ENCODE results near the gene ACSF2.

The ACSF2 gene

DNA sequence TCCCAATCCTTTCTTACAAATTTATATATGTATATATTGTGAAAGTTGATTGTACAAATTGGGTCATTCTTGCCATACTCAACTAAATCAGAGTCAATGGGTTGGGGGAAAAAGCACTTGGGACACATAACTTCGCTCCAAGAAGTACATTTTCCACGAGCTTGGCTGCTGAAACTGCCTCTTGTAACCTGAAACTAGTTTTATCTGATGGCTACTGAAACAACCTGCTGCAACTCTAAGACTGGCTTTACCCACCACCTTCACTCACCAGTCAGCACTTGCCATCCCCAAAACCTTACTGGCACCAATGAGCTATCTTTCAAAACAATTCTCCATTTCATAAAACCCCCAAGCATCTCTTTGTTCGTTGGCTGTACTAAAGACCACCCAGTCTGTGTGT is 67.7 kb downstream of the ACSF2 start:
- no peak overlapping the region for H3K27ac ChIP-seq
- no peak for TF ChIP-seq CTCF (conservative IDR thresholded peaks at IDR 0.05)

DNA sequence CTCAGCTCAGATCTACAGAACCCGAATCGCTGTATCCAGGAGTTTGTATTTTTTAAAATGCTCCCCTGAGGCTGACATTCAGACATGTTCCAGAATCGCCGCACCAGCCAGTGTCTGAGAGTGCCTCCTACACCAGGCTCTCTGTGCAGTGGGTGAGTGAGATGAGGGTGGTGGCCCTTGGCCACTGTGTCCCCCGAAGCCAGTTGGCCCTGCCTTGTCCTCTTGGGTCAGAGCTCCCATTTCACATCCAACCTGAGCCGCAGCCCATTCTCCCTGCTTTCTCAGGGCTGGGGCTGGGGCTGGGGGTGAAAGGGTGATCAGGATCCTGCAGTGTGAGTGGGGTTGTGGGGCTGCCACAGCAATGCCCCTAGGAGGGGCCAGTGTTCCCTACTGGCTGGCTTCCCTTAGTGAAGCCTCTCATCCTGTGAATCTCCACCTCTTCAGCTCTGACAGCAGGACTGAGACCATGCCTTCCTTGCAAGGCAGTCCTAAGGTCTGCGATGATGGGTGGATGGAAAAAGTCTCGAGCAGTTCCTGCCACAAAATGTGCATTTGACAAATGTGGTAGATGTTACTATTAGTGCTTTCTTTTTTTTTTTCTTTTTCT is 69.3 kb downstream of the ACSF2 start:
- no peak overlapping the region for H3K27ac ChIP-seq
- no peak for TF ChIP-seq CTCF (conservative IDR thresholded peaks at IDR 0.05)

DNA sequence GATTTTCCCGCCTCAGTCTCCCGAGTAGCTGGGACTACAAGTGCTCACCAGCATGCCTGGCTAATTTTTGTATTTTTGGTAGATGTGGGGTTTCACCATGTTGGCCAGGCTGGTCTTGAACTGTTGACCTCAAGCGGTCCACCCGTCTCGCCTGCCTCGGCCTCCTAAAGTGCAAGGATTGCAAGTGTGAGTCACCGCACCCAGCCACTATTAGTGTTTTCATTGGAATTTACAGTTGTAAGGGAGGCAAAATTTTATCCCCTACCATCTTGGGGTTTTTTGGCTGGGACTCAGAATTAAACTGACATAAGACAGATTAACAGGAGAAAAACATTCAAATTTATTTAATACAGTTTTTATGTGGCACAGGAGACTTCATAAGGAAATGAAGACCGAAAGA is 69.9 kb downstream of the ACSF2 start:
- no peak overlapping the region for H3K27ac ChIP-seq
- TF ChIP-seq CTCF (conservative IDR thresholded peaks at IDR 0.05) = no peak

DNA sequence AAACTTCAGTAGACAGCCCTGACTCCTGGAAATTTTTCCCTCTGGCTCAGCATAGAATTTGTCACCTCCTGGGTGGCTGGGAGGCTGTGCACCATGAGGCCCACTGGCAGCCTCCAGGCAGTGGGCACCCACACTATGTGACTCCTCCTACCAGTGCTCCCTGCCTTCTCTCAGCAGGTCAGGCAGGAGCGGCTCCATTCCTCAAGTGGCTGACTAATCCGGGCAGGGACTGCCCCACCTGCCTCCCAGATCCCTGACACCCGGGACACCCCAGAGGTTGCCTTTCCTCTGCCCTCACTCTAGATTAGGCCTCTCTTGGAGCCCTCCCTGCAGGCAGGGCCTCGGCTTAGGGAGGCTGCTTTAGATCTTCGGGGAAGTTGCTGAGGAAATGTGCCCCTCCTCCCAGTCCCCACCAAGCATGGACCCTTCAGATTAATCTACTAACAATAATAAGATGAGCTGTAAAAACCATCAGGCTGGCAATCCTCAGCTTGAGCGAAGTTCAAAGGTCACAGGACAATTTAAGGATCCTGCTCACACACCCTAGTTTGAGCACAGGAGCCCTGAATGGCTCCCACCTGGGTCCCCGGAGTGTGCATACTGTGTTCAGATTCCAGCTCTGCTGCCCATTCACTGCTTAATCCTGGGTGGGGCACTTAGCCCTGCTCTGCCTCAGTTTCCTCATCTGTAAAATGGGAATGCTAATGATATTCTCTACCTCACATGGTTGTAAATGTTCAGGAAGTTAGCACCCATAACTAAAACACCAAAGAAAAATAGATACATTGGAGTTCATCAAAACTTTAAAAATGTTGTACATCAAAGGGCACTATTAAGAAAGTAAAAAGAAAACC is 72.2 kb downstream of the ACSF2 start:
- no peak overlapping the region for H3K27ac ChIP-seq
- TF ChIP-seq CTCF (conservative IDR thresholded peaks at IDR 0.05) = no peak

DNA sequence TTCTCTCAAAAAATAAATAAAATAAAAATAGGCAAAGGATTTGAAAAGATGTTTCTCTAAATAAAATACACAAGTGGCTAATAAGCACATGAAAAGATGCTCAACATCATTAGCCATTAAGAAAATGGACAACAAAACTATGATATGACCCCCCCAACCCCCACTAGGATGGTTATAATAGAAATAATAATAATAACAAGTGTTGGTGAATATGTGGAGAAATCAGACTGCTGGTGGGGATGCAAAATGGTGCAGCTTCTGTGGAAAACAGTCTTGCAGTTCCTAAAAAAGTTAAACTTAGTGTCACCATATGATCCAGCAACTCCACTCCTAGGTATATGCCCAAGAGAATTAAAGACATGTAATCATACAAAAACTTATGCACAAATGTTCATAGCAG is 73.3 kb downstream of the ACSF2 start:
- H3K27ac ChIP-seq = no peak overlapping the region
- TF ChIP-seq CTCF (conservative IDR thresholded peaks at IDR 0.05) = no peak

- H3K27ac ChIP-seq = no peak overlapping the region
- TF ChIP-seq CTCF (conservative IDR thresholded peaks at IDR 0.05) = no peak
Measured at GRCh38 chr17:50499721-50500120, 73.7 kb downstream of the ACSF2 start.

GRCh38 chr17:50501054-50501453 is 75.0 kb downstream of the ACSF2 start:
- peak; percentile 73 for TF ChIP-seq CTCF (conservative IDR thresholded peaks at IDR 0.05)
- no peak overlapping the region for H3K27ac ChIP-seq

All from VCaP (cell line).